GM12875 (cell line): ENCODE results near the gene TLL2.

ENCODE experiments used
- H3K4me3 ChIP-seq: one replicate; pipeline ENCODE4 v1.5.1; 2011; ENCODE audit warnings: low read depth, low read length, control low read depth
- TF ChIP-seq, protein P1 (sequence below): IDR thresholded peaks from 2 replicates; pipeline ENCODE4 v1.5.1; 2011; ENCODE audit warnings: low read depth, mild to moderate bottlenecking, control low read depth, inconsistent platforms, low read length, moderate library complexity, borderline replicate concordance; ENCODE audit not compliant: insufficient read depth

TLL2 gene

GRCh38 chr10:96407560-96408069 is 106.1 kb downstream of the TLL2 start:
- H3K4me3 ChIP-seq: no peak overlapping the region
- TF ChIP-seq, protein P1, sequence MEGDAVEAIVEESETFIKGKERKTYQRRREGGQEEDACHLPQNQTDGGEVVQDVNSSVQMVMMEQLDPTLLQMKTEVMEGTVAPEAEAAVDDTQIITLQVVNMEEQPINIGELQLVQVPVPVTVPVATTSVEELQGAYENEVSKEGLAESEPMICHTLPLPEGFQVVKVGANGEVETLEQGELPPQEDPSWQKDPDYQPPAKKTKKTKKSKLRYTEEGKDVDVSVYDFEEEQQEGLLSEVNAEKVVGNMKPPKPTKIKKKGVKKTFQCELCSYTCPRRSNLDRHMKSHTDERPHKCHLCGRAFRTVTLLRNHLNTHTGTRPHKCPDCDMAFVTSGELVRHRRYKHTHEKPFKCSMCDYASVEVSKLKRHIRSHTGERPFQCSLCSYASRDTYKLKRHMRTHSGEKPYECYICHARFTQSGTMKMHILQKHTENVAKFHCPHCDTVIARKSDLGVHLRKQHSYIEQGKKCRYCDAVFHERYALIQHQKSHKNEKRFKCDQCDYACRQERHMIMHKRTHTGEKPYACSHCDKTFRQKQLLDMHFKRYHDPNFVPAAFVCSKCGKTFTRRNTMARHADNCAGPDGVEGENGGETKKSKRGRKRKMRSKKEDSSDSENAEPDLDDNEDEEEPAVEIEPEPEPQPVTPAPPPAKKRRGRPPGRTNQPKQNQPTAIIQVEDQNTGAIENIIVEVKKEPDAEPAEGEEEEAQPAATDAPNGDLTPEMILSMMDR: no peak

- no peak overlapping the region for H3K4me3 ChIP-seq
- TF ChIP-seq, protein P1: no peak
These were observed 107.6 kb downstream of the TLL2 start for GRCh38 chr10:96406091-96406490.

GRCh38 chr10:96402417-96403305 is 111.1 kb downstream of the TLL2 start:
- TF ChIP-seq, protein P1: no peak
- H3K4me3 ChIP-seq: no peak overlapping the region

DNA sequence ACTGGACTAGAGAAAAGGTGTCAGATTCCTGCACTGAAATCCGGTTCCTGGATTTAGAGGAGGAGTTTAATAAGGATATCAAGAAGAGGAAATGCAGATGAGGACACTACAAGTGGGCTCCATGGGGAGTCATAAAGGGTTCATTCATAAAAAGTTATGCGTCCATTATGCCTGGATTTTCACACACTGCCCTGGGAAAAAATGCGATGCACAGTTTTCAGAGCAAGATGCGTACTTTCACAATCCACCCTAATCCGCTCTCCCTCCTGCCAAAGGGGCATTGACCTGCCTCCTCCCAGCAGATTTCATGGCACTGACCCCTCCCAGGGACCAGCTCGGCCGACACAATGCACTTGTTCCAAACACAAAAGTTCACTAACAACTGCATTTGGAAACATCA is 112.7 kb downstream of the TLL2 start:
- TF ChIP-seq, protein P1: no peak
- H3K4me3 ChIP-seq: no peak overlapping the region

DNA sequence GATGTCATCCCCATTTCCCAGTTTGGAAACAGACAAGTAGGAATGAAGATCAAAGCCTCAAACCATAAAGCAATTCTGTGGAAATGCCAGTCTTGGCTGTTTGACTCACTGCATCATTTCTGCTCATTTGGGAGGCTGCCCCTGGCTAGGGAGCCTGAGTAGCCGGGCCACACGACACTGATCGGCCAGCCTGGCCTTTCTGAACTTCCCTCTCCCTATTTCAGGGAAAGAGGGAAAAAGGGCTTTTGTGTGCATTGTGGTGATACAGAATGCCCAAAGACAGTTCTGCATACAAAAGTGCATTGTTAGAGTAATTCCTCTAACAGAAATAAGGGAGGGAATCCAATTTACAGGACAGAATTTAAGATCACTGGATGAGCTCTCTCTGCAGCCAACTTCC is 113.3 kb downstream of the TLL2 start:
- no peak overlapping the region for H3K4me3 ChIP-seq
- TF ChIP-seq, protein P1: no peak

DNA sequence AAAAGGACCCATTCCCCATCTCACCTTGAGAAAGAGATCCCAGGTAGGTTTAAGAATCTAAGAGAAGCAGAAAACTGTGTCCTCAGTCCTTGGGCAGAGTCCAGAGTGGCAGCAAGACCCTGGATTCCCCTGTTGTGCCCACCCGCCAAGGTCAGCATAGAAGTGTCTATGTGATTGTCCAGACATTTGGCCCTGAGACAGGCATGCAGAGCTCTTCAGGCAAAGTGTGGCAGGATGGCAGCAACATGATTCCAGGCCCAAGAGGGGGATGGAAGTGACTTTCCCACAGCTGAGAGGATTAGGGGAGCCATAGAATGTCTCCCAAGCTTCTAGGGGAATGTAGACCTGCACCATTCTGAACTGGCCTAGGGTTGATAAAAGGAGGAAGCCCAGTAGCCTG is 115.8 kb downstream of the TLL2 start:
- TF ChIP-seq, protein P1: no peak

More for the DNA sequence above, 115.8 kb downstream of the TLL2 start:
- no peak overlapping the region for H3K4me3 ChIP-seq
